Activated CD4-positive, alpha-beta T cell treated with anti-CD3 and anti-CD28 coated beads, Interleukin-2, amount 10 ng/mL, durations not matched to agents 24 days and 14 days (primary cell): ENCODE data around the gene DDRGK1. TPM values are rescaled to one million over a fixed set of nuclear protein-coding genes. Genes with fewer than 3 reads are reported as not detected.

Source experiments
- DNase-seq: peaks from one replicate; pipeline ENCODE4 v3.0.0; 2022
- H3K27ac Mint-ChIP-seq: one replicate; pipeline ENCODE4 v1.8.0; 2022; ENCODE audit warnings: mild to moderate bottlenecking, mixed read lengths
- H3K27me3 Mint-ChIP-seq: one replicate; pipeline ENCODE4 v1.8.0; 2022; ENCODE audit warnings: mixed read lengths
- H3K36me3 Mint-ChIP-seq: one replicate; pipeline ENCODE4 v1.8.0; 2022; ENCODE audit warnings: low read depth, mild to moderate bottlenecking, mixed read lengths
- H3K4me1 Mint-ChIP-seq: one replicate; pipeline ENCODE4 v1.8.0; 2021; ENCODE audit warnings: mixed read lengths
- H3K4me3 Mint-ChIP-seq: one replicate; pipeline ENCODE4 v1.8.0; 2022; ENCODE audit warnings: mild to moderate bottlenecking, moderate library complexity, mixed read lengths
- H3K9me3 Mint-ChIP-seq: one replicate; pipeline ENCODE4 v1.8.0; 2021; ENCODE audit warnings: mixed read lengths
- intact Hi-C: fragments of 100-400 bp; cut with micrococcal nuclease; formaldehyde crosslinking; loops from one replicate; pipeline ENCODE4 v1.15.1; 2023
- total RNA-seq: library from RNA; stranded (reverse); gene quantifications from 2 replicates; pipeline ENCODE4 v1.2.3, GENCODE V29; 2022

DDRGK1 gene
- total RNA-seq, 1 donor from 2014 or later, result 70.0 TPM

- H3K4me1 Mint-ChIP-seq, result peaks cover 32% of the 10 kb centered on the region
- H3K9me3 Mint-ChIP-seq, result no peaks in the 10 kb centered on the region
- intact Hi-C loops, result no loop called here
- no peak for DNase-seq
- peaks cover 53% of the 10 kb centered on the region for H3K36me3 Mint-ChIP-seq
- H3K27me3 Mint-ChIP-seq, result no peaks in the 10 kb centered on the region
- no peak overlapping the region for H3K27ac Mint-ChIP-seq
- no peak overlapping the region for H3K4me3 Mint-ChIP-seq
Observed at GRCh38 chr20:3150908-3151307, 53.6 kb downstream of the DDRGK1 start.

GRCh38 chr20:3146732-3147341 is 57.6 kb downstream of the DDRGK1 start:
- Mint-ChIP-seq H3K27ac (no peak overlapping the region), H3K9me3 (peaks cover 3% of the 10 kb centered on the region), H3K4me3 (no peak overlapping the region), H3K4me1 (peaks cover 15% of the 10 kb centered on the region), H3K36me3 (peaks cover 53% of the 10 kb centered on the region), H3K27me3 (no peaks in the 10 kb centered on the region)
- DNase-seq, result no peak
- intact Hi-C loops, result no loop called here

DNA sequence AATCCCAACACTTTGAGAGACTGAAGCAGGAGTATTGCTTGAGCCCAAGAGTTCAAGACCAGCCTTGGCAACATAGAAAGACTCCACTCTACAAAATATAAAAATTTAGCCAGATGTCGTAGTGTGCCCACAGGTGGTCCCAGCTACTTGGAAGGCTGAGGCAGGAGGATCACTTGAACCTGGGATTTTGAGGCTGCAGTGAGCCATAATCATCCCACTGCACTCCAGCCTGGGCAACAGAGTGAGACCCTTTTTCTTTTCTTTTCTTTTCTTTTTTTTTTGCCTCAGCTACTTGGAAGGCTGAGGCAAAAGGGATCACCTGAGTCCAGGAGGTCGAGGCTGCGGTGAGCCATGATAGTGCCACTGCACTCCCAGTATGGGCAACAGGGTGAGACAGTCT is 62.7 kb downstream of the DDRGK1 start:
- H3K36me3 Mint-ChIP-seq, result peaks cover 32% of the 10 kb centered on the region
- H3K27ac Mint-ChIP-seq, result no peak overlapping the region
- no peak for DNase-seq
- H3K27me3 Mint-ChIP-seq, result no peaks in the 10 kb centered on the region
- peaks cover 3% of the 10 kb centered on the region for H3K9me3 Mint-ChIP-seq
- no peak overlapping the region for H3K4me3 Mint-ChIP-seq
- intact Hi-C loops, result no loop called here
- H3K4me1 Mint-ChIP-seq, result peaks cover 4% of the 10 kb centered on the region

Other genes starting within 250 kb of the DDRGK1 start
- 1.7 and 2.7 TPM in 2 replicates for gene GNRH2, start 161.1 kb downstream of the DDRGK1 start, total RNA-seq
- 123 and 130 TPM in 2 replicates for gene MRPS26, start 158.6 kb downstream of the DDRGK1 start, total RNA-seq
- gene OXT, start 133.1 kb downstream of the DDRGK1 start, total RNA-seq, result 0.73 TPM in 1 of 2 replicates, not detected in the other
- not detected in 2 replicates for gene AVP, start 120.0 kb downstream of the DDRGK1 start, total RNA-seq
- 24.8 and 26.0 TPM in 2 replicates for gene FASTKD5, start 44.8 kb downstream of the DDRGK1 start, total RNA-seq
- 6.7 and 7.2 TPM in 2 replicates for gene UBOX5, start 44.8 kb downstream of the DDRGK1 start, total RNA-seq
- gene LZTS3, start 31.1 kb downstream of the DDRGK1 start, total RNA-seq, result 0.54 and 0.69 TPM in 2 replicates
- gene ITPA, start 4.8 kb upstream of the DDRGK1 start, total RNA-seq, result 102 and 103 TPM in 2 replicates
- gene SLC4A11, start 34.5 kb upstream of the DDRGK1 start, total RNA-seq, result 1.9 and 2.4 TPM in 2 replicates
- 0.84 and 1.0 TPM in 2 replicates for gene DNAAF9, start 203.0 kb upstream of the DDRGK1 start, total RNA-seq